Activated gamma-delta T cell (primary cell): Measurements from ENCODE around the gene WHRN.
A peak's percentile ranks its signal among the peaks of the same experiment; 100 is the strongest.

ENCODE experiments used
- DNase-seq: peaks from one replicate; lab custom pipeline; 2025; lab: John Stamatoyannopoulos, UW
- total RNA-seq, 2 donors: gene quantifications; one replicate each; lab custom pipeline; 2026; lab: John Stamatoyannopoulos, UW

WHRN gene
- 17.4 to 25.6 reads per million in 2 donors for total RNA-seq

- peak; percentile 89 for DNase-seq
These were observed at the start of gene WHRN for GRCh38 chr9:114505187-114506081. Gene WHRN (minus strand): TSS chr9:114505473. CDS start chr9:114504801, 672 bp downstream.

GRCh38 chr9:114553202-114553601 is 47.9 kb upstream of the WHRN start:
- no peak for DNase-seq

GRCh38 chr9:114552706-114553105 is 47.4 kb upstream of the WHRN start:
- no peak for DNase-seq

GRCh38 chr9:114551750-114552685 is 46.7 kb upstream of the WHRN start:
- DNase-seq = no peak

- DNase-seq = no peak
These were observed 44.5 kb upstream of the WHRN start for GRCh38 chr9:114549697-114550330.

GRCh38 chr9:114546851-114547250 is 41.6 kb upstream of the WHRN start:
- DNase-seq = no peak

GRCh38 chr9:114545055-114545454 is 39.8 kb upstream of the WHRN start:
- DNase-seq = no peak

GRCh38 chr9:114539701-114540380 is 34.6 kb upstream of the WHRN start:
- no peak for DNase-seq

- DNase-seq = no peak
These were observed 33.0 kb upstream of the WHRN start for GRCh38 chr9:114538241-114538640.

- DNase-seq = no peak
These were observed 27.4 kb upstream of the WHRN start for GRCh38 chr9:114532561-114533237.

GRCh38 chr9:114529285-114529684 is 24.0 kb upstream of the WHRN start:
- no peak for DNase-seq

GRCh38 chr9:114526807-114527206 is 21.5 kb upstream of the WHRN start:
- DNase-seq = no peak

- no peak for DNase-seq
These were observed 20.2 kb upstream of the WHRN start for GRCh38 chr9:114525513-114525912.

GRCh38 chr9:114524247-114524681 is 19.0 kb upstream of the WHRN start:
- no peak for DNase-seq

GRCh38 chr9:114522847-114523246 is 17.6 kb upstream of the WHRN start:
- no peak for DNase-seq

GRCh38 chr9:114522286-114522685 is 17.0 kb upstream of the WHRN start:
- no peak for DNase-seq

GRCh38 chr9:114521846-114522245 is 16.6 kb upstream of the WHRN start:
- DNase-seq = no peak

GRCh38 chr9:114518599-114519022 is 13.3 kb upstream of the WHRN start:
- DNase-seq = no peak

- DNase-seq = no peak
These were observed 12.8 kb upstream of the WHRN start for GRCh38 chr9:114518120-114518519.

GRCh38 chr9:114516913-114517312 is 11.6 kb upstream of the WHRN start:
- DNase-seq = no peak

- no peak for DNase-seq
These were observed 10.3 kb upstream of the WHRN start for GRCh38 chr9:114515528-114515927.
